Neural cell (in vitro differentiated cells): ENCODE data around the gene IMMP2L. TPM values are rescaled to one million over a fixed set of nuclear protein-coding genes. Genes with fewer than 3 reads are reported as not detected.

Experiments used
- H2AFZ ChIP-seq: fragments of 200-600, 300-800 bp; sonication (generic), shearing (Covaris generic); 2 replicates; pipeline ENCODE4 v1.6.0; 2014; ENCODE audit warnings: low read depth, mild to moderate bottlenecking, antibody characterized with exemption, low read length, moderate library complexity
- H3F3A ChIP-seq: fragments of 200-600 bp; shearing (Covaris generic); 2 replicates; pipeline ENCODE4 v1.6.1; 2016; ENCODE audit warnings: mild to moderate bottlenecking, moderate library complexity, mixed read lengths, antibody characterized with exemption, low read length; ENCODE audit not compliant: insufficient read depth, poor library complexity, severe bottlenecking
- H3K27ac ChIP-seq: fragments of 200-600, 300-800 bp; sonication (generic), shearing (Covaris generic); 2 replicates; pipeline ENCODE4 v1.5.1; 2014; ENCODE audit warnings: mild to moderate bottlenecking, low read length, moderate library complexity
- H3K27me3 ChIP-seq: fragments of 300-800, 200-600 bp; sonication (generic), shearing (Covaris generic); 2 replicates; pipeline ENCODE4 v1.6.0; 2014; ENCODE audit warnings: mild to moderate bottlenecking, low read depth, low read length, moderate library complexity; ENCODE audit not compliant: insufficient read depth
- H3K36me3 ChIP-seq: fragments of 300-800, 200-600 bp; sonication (generic), shearing (Covaris generic); 2 replicates; pipeline ENCODE4 v1.5.1; 2014; ENCODE audit warnings: mild to moderate bottlenecking, antibody characterized with exemption, low read length, moderate library complexity; ENCODE audit not compliant: insufficient read depth
- H3K4me2 ChIP-seq: fragments of 300-800, 200-600 bp; sonication (generic), shearing (Covaris generic); 2 replicates; pipeline ENCODE4 v1.6.0; 2014; ENCODE audit warnings: mild to moderate bottlenecking, low read length
- H3K4me3 ChIP-seq: fragments of 300-800, 200-600 bp; sonication (generic), shearing (Covaris generic); 2 replicates; pipeline ENCODE4 v1.5.1; 2014; ENCODE audit warnings: mild to moderate bottlenecking, low read length, moderate library complexity
- H3K79me2 ChIP-seq: fragments of 200-600 bp; shearing (Covaris generic); replicated peaks from 2 replicates; pipeline ENCODE4 v1.6.0; 2014; ENCODE audit warnings: mild to moderate bottlenecking, low read length, moderate library complexity; ENCODE audit not compliant: insufficient read depth
- H3K9ac ChIP-seq: fragments of 300-800, 200-600 bp; sonication (generic), shearing (Covaris generic); 2 replicates; pipeline ENCODE4 v1.6.1; 2016; ENCODE audit warnings: mild to moderate bottlenecking, low read length, mixed read lengths
- H3K9me2 ChIP-seq: fragments of 200-600 bp; shearing (Covaris generic); 2 replicates; pipeline ENCODE4 v1.6.1; 2016; ENCODE audit warnings: mild to moderate bottlenecking, low read length, mixed read lengths; ENCODE audit not compliant: insufficient read depth
- H3K9me3 ChIP-seq: fragments of 200-600, 300-800 bp; sonication (generic), shearing (Covaris generic); 2 replicates; pipeline ENCODE4 v1.6.1; 2016; ENCODE audit warnings: mild to moderate bottlenecking, mixed run types, low read length, moderate library complexity, mixed read lengths
- H4K20me1 ChIP-seq: fragments of 200-600 bp; shearing (Covaris generic); 2 replicates; pipeline ENCODE4 v1.6.1; 2016; ENCODE audit warnings: mild to moderate bottlenecking, mixed run types; ENCODE audit not compliant: insufficient read depth
- CTCF ChIP-seq: fragments of 450-650 bp; IDR thresholded peaks from 2 replicates; pipeline ENCODE4 v1.5.1; 2014; ENCODE audit warnings: antibody characterized with exemption, mild to moderate bottlenecking, moderate library complexity; ENCODE audit not compliant: poor library complexity, severe bottlenecking
- EP300 ChIP-seq: fragments of 450-650 bp; conservative IDR thresholded peaks from 2 replicates; pipeline ENCODE4 v1.6.1; 2014; ENCODE audit warnings: antibody characterized with exemption, mild to moderate bottlenecking, moderate library complexity; ENCODE audit not compliant: poor library complexity, severe bottlenecking
- EZH2 ChIP-seq: fragments of 200-600, 300-800 bp; shearing (Covaris generic), sonication (generic); IDR thresholded peaks from 2 replicates; pipeline ENCODE4 v1.6.1; 2014; ENCODE audit warnings: antibody characterized with exemption, low read length, borderline replicate concordance, mild to moderate bottlenecking; ENCODE audit not compliant: insufficient read depth, poor library complexity, severe bottlenecking
- MXI1 ChIP-seq: fragments of 450-650 bp; conservative IDR thresholded peaks from 2 replicates; pipeline ENCODE4 v1.6.1; 2014; ENCODE audit warnings: antibody characterized with exemption, mild to moderate bottlenecking; ENCODE audit not compliant: poor library complexity, severe bottlenecking
- POLR2AphosphoS5 ChIP-seq: IDR thresholded peaks from 2 replicates; pipeline ENCODE4 v1.6.1; 2012
- RAD21 ChIP-seq: fragments of 450-650 bp; conservative IDR thresholded peaks from 2 replicates; pipeline ENCODE4 v1.6.1; 2014; ENCODE audit warnings: antibody characterized with exemption, mild to moderate bottlenecking, moderate library complexity
- SMC3 ChIP-seq: fragments of 450-650 bp; conservative IDR thresholded peaks from 2 replicates; pipeline ENCODE4 v1.6.1; 2014; ENCODE audit warnings: antibody characterized with exemption, mild to moderate bottlenecking, moderate library complexity; ENCODE audit not compliant: poor library complexity
- TAF1 ChIP-seq: IDR thresholded peaks from 2 replicates; pipeline ENCODE4 v1.6.1; 2012; ENCODE audit warnings: low read depth
- polyA plus RNA-seq: library from polyadenylated mRNA; depleted of rRNA; stranded (reverse); fragments of >200 nt; gene quantifications from 2 replicates; pipeline ENCODE4 v1.2.3, GENCODE V29; 2014
- TF ChIP-seq, protein P1 (sequence below): IDR thresholded peaks from 2 replicates; pipeline ENCODE4 v1.6.1; 2012; ENCODE audit warnings: borderline replicate concordance

IMMP2L gene
- polyA plus RNA-seq, 1 donor from 2014 or later, result 9.7 TPM

DNA sequence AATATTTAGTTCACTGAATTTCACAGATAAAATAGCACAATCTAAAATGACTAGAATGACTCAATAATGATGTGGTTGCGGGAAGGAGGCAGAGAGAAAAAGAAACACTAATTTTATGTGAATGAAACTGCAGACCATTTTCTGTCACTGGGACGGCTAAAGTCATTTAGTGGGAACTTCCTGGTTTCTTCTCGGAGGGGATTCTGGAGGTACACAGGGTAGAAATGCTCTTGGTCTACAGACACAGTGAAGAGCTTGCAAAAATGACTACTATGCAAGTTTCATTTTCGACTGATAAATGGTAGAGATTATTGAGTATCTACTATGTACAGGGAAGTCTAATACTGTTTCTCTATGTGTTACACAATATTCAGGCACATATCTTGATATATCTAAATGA is 534.9 kb downstream of the IMMP2L start:
- Histone ChIP-seq H4K20me1 (no peaks in the 10 kb centered on the region), H3K4me2 (no peak overlapping the region)

DNA sequence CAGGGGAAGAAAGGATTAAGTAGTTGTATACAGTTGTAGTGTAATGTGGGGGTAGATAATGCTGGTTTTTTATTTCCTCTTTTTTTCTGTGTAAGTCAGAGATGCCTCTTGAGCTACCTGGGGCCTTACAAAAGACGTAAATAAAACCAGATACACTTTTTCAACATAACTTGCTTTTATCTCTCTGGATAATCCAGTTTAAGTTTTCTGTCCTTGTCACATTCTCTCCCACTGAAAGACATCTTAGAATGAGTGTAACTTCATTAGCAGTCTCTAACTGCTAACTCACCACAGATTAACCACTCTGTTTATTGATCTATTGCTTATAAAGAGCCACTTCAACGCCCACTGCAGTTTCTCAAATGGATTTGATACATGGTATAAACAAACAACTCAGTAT is 535.5 kb downstream of the IMMP2L start:
- Histone ChIP-seq H3K9ac (no peak overlapping the region), H3K9me2 (no peaks in the 10 kb centered on the region), H2AFZ (no peak overlapping the region), H3K4me2 (no peak overlapping the region), H3K79me2 (no peaks in the 10 kb centered on the region), H3K9me3 (no peaks in the 10 kb centered on the region), H3K27ac (no peak overlapping the region), H3F3A (peaks cover 3% of the 10 kb centered on the region), H3K4me3 (no peak overlapping the region), H3K27me3 (peaks cover 2% of the 10 kb centered on the region), H3K36me3 (no peaks in the 10 kb centered on the region), H4K20me1 (no peaks in the 10 kb centered on the region)
- no peak for TF ChIP-seq POLR2AphosphoS5
- no peak for TF ChIP-seq RAD21
- TF ChIP-seq EZH2, result no peak
- no peak for TF ChIP-seq CTCF
- TF ChIP-seq TAF1, result no peak
- TF ChIP-seq, protein P1, sequence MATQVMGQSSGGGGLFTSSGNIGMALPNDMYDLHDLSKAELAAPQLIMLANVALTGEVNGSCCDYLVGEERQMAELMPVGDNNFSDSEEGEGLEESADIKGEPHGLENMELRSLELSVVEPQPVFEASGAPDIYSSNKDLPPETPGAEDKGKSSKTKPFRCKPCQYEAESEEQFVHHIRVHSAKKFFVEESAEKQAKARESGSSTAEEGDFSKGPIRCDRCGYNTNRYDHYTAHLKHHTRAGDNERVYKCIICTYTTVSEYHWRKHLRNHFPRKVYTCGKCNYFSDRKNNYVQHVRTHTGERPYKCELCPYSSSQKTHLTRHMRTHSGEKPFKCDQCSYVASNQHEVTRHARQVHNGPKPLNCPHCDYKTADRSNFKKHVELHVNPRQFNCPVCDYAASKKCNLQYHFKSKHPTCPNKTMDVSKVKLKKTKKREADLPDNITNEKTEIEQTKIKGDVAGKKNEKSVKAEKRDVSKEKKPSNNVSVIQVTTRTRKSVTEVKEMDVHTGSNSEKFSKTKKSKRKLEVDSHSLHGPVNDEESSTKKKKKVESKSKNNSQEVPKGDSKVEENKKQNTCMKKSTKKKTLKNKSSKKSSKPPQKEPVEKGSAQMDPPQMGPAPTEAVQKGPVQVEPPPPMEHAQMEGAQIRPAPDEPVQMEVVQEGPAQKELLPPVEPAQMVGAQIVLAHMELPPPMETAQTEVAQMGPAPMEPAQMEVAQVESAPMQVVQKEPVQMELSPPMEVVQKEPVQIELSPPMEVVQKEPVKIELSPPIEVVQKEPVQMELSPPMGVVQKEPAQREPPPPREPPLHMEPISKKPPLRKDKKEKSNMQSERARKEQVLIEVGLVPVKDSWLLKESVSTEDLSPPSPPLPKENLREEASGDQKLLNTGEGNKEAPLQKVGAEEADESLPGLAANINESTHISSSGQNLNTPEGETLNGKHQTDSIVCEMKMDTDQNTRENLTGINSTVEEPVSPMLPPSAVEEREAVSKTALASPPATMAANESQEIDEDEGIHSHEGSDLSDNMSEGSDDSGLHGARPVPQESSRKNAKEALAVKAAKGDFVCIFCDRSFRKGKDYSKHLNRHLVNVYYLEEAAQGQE, result no peak
- no peak for TF ChIP-seq EP300
- TF ChIP-seq SMC3, result no peak
- TF ChIP-seq MXI1, result no peak

More for the DNA sequence above, 534.9 kb downstream of the IMMP2L start:
- Histone ChIP-seq H3K4me3 (no peak overlapping the region), H3K79me2 (no peaks in the 10 kb centered on the region), H3K9ac (no peak overlapping the region), H3F3A (peaks cover 3% of the 10 kb centered on the region), H3K27ac (no peak overlapping the region), H3K27me3 (peaks cover 2% of the 10 kb centered on the region), H3K36me3 (no peaks in the 10 kb centered on the region), H2AFZ (no peak overlapping the region), H3K9me2 (no peaks in the 10 kb centered on the region), H3K9me3 (no peaks in the 10 kb centered on the region)
- TF ChIP-seq POLR2AphosphoS5 (no peak), EP300 (no peak), CTCF (no peak), SMC3 (no peak), TAF1 (no peak), RAD21 (no peak), MXI1 (no peak), EZH2 (no peak)
- TF ChIP-seq, protein P1, result no peak
